ENCODE measurements around the gene GTF2I. TPM values are rescaled to one million over a fixed set of nuclear protein-coding genes. Genes with fewer than 3 reads are reported as not detected.
"Not testable (repeated sequence)": the region's sequence is repeated elsewhere in the genome, so short reads cannot be mapped to it uniquely, and the experiment has no call there.

Gene GTF2I
- total and polyA plus RNA-seq, 4 donors = 27.4 to 97.9 (median 65.8) TPM

DNA sequence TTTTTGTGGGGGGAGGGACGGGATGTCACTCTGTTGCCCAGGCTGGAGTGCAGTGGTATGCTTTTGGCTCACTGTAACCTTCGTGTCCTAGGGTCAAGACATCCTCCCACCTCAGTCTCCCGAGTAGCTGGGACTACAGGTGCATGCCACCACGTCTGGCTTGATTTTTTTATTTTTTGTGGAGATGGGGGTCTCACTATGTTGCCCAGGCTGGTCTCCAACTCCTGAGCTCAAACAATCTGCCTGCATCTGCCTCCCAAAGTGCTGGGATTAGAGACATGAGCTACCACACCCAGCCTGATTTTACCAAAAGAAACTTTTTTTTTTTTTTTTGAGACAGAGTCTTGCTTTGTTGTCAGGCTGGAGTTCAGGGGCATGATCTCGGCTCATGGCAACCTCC, 10.0 kb downstream of the GTF2I start:
- H3K27ac ChIP-seq (ENCODE audit: low read depth in 1 of 2, low read length in 2 of 2); H3K9ac ChIP-seq (ENCODE audit: low read depth in 1 of 2, low read length in 2 of 2); H3K4me3 ChIP-seq (ENCODE audit: low read depth in 1 of 3, low read length in 3 of 3); DNase-seq (ENCODE audit: low spot score); H3K9me3 ChIP-seq (ENCODE audit: control insufficient read depth in 4 of 4, low read length in 3 of 4); H3K27me3 ChIP-seq (ENCODE audit: control insufficient read depth in 4 of 4, insufficient read depth in 4 of 4, low read length in 3 of 4); H3K36me3 ChIP-seq (ENCODE audit: control insufficient read depth in 4 of 4, insufficient read depth in 3 of 4, low read depth in 1 of 4, low read length in 3 of 4): not testable (repeated sequence)
- H3K4me1 ChIP-seq (ENCODE audit: control insufficient read depth in 4 of 4, insufficient read depth in 4 of 4, low read length in 3 of 4) = peaks cover 6 to 17% (median 14%) of the 10 kb centered on the region in 4 donors
- 93% methylated on average over 5 of the region's 5 CpGs for WGBS

DNA sequence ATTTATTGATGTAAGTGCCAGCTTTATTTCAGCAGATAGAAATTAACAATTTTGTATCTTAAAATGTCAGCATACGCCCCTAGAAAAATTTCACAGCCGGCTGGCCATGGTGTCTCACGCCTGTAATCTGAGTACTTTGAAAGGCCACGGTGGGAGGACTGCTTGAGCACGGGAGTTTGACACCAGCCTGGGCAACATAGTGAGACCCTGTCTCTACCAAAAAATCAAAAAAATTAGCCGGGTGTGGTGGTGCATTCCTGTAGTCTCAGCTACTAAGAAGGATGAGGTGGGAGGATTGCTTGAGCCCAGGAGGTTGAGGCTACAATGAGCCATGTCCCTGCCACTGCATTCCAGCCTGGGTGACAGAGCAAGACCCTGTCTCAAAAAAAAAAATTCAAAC, 14.1 kb downstream of the GTF2I start:
- WGBS = 85% methylated on average over 6 of the region's 6 CpGs
- Histone ChIP-seq H3K27ac (ENCODE audit: low read depth in 1 of 2, low read length in 2 of 2) (no peak overlapping the region), H3K36me3 (ENCODE audit: control insufficient read depth in 4 of 4, insufficient read depth in 3 of 4, low read depth in 1 of 4, low read length in 3 of 4) (peaks cover 1 to 4% (median 2%) of the 10 kb centered on the region in 4 donors), H3K4me1 (ENCODE audit: control insufficient read depth in 4 of 4, insufficient read depth in 4 of 4, low read length in 3 of 4) (peaks cover 3 to 19% (median 10%) of the 10 kb centered on the region in 4 donors), H3K4me3 (ENCODE audit: low read depth in 1 of 3, low read length in 3 of 3) (no peak overlapping the region), H3K27me3 (ENCODE audit: control insufficient read depth in 4 of 4, insufficient read depth in 4 of 4, low read length in 3 of 4) (no peaks in the 10 kb centered on the region), H3K9me3 (ENCODE audit: control insufficient read depth in 4 of 4, low read length in 3 of 4) (no peaks in the 10 kb centered on the region), H3K9ac (ENCODE audit: low read depth in 1 of 2, low read length in 2 of 2) (no peak overlapping the region)
- TF ChIP-seq FOXA1 (IDR thresholded peaks at IDR 0.05) (no peak), RAD21 (IDR thresholded peaks at IDR 0.05) (no peak), FOXA2 (IDR thresholded peaks at IDR 0.05) (no peak), HNF4A (conservative IDR thresholded peaks at IDR 0.05) (no peak), SP1 (IDR thresholded peaks at IDR 0.05) (no peak), TAF1 (conservative IDR thresholded peaks at IDR 0.05) (no peak), GABPA (IDR thresholded peaks at IDR 0.05 in 1 of 2, conservative IDR thresholded peaks at IDR 0.05 in 1 of 2) (no peak), RXRA (IDR thresholded peaks at IDR 0.05) (no peak), EGR1 (IDR thresholded peaks at IDR 0.05; ENCODE audit: low read depth in 2 of 2) (no peak), JUND (IDR thresholded peaks at IDR 0.05) (no peak), YY1 (IDR thresholded peaks at IDR 0.05) (no peak), NR2F2 (IDR thresholded peaks at IDR 0.05) (no peak), HNF4G (IDR thresholded peaks at IDR 0.05) (no peak)
- TF ChIP-seq, protein P1, sequence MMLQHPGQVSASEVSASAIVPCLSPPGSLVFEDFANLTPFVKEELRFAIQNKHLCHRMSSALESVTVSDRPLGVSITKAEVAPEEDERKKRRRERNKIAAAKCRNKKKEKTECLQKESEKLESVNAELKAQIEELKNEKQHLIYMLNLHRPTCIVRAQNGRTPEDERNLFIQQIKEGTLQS (IDR thresholded peaks at IDR 0.05) = no peak
- TF ChIP-seq, protein P2, sequence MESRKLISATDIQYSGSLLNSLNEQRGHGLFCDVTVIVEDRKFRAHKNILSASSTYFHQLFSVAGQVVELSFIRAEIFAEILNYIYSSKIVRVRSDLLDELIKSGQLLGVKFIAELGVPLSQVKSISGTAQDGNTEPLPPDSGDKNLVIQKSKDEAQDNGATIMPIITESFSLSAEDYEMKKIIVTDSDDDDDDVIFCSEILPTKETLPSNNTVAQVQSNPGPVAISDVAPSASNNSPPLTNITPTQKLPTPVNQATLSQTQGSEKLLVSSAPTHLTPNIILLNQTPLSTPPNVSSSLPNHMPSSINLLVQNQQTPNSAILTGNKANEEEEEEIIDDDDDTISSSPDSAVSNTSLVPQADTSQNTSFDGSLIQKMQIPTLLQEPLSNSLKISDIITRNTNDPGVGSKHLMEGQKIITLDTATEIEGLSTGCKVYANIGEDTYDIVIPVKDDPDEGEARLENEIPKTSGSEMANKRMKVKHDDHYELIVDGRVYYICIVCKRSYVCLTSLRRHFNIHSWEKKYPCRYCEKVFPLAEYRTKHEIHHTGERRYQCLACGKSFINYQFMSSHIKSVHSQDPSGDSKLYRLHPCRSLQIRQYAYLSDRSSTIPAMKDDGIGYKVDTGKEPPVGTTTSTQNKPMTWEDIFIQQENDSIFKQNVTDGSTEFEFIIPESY (IDR thresholded peaks at IDR 0.05) = no peak
- TF ChIP-seq, protein P3, sequence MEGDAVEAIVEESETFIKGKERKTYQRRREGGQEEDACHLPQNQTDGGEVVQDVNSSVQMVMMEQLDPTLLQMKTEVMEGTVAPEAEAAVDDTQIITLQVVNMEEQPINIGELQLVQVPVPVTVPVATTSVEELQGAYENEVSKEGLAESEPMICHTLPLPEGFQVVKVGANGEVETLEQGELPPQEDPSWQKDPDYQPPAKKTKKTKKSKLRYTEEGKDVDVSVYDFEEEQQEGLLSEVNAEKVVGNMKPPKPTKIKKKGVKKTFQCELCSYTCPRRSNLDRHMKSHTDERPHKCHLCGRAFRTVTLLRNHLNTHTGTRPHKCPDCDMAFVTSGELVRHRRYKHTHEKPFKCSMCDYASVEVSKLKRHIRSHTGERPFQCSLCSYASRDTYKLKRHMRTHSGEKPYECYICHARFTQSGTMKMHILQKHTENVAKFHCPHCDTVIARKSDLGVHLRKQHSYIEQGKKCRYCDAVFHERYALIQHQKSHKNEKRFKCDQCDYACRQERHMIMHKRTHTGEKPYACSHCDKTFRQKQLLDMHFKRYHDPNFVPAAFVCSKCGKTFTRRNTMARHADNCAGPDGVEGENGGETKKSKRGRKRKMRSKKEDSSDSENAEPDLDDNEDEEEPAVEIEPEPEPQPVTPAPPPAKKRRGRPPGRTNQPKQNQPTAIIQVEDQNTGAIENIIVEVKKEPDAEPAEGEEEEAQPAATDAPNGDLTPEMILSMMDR (IDR thresholded peaks at IDR 0.05; ENCODE audit: low read depth, low read length, missing input control) = no peak
- TF ChIP-seq, protein P4, sequence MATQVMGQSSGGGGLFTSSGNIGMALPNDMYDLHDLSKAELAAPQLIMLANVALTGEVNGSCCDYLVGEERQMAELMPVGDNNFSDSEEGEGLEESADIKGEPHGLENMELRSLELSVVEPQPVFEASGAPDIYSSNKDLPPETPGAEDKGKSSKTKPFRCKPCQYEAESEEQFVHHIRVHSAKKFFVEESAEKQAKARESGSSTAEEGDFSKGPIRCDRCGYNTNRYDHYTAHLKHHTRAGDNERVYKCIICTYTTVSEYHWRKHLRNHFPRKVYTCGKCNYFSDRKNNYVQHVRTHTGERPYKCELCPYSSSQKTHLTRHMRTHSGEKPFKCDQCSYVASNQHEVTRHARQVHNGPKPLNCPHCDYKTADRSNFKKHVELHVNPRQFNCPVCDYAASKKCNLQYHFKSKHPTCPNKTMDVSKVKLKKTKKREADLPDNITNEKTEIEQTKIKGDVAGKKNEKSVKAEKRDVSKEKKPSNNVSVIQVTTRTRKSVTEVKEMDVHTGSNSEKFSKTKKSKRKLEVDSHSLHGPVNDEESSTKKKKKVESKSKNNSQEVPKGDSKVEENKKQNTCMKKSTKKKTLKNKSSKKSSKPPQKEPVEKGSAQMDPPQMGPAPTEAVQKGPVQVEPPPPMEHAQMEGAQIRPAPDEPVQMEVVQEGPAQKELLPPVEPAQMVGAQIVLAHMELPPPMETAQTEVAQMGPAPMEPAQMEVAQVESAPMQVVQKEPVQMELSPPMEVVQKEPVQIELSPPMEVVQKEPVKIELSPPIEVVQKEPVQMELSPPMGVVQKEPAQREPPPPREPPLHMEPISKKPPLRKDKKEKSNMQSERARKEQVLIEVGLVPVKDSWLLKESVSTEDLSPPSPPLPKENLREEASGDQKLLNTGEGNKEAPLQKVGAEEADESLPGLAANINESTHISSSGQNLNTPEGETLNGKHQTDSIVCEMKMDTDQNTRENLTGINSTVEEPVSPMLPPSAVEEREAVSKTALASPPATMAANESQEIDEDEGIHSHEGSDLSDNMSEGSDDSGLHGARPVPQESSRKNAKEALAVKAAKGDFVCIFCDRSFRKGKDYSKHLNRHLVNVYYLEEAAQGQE (IDR thresholded peaks at IDR 0.05) = no peak
- TF ChIP-seq, protein P5, sequence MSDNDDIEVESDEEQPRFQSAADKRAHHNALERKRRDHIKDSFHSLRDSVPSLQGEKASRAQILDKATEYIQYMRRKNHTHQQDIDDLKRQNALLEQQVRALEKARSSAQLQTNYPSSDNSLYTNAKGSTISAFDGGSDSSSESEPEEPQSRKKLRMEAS (IDR thresholded peaks at IDR 0.05) = no peak
- DNase-seq (ENCODE audit: low spot score) = no peak
